ENCODE results near the gene TRPM1. TPM values are rescaled to one million over a fixed set of nuclear protein-coding genes. Genes with fewer than 3 reads are reported as not detected.

Gene TRPM1
- total RNA-seq, 6 experiments from 2014 or later = 0.03 to 0.18 (median 0.17) TPM; not detected in 3

- no peak for DNase-seq
- H3K4me3 Mint-ChIP-seq = peak overlapping the region; percentile 96
- H3K27me3 Mint-ChIP-seq (ENCODE audit: insufficient read depth) = no peaks in the 10 kb centered on the region; the same call in 1 of the 2 replicates
- TF ChIP-seq CTCF (IDR thresholded peaks at IDR 0.05) = no peak
- peaks cover 49% of the 10 kb centered on the region for H3K4me1 Mint-ChIP-seq (ENCODE audit: low read depth)
- no peaks in the 10 kb centered on the region for H3K9me3 Mint-ChIP-seq
- H3K27ac Mint-ChIP-seq = peak overlapping the region; percentile 93
- H3K36me3 Mint-ChIP-seq (ENCODE audit: low read depth) = peaks cover 28% of the 10 kb centered on the region
These were observed 111.5 kb downstream of the TRPM1 start for GRCh38 chr15:30990036-30990435.

GRCh38 chr15:30985081-30985531 is 116.4 kb downstream of the TRPM1 start:
- TF ChIP-seq CTCF (IDR thresholded peaks at IDR 0.05) = no peak
- H3K27me3 Mint-ChIP-seq (ENCODE audit: insufficient read depth) = no peaks in the 10 kb centered on the region
- peaks cover 57% of the 10 kb centered on the region for H3K4me1 Mint-ChIP-seq (ENCODE audit: low read depth)
- H3K36me3 Mint-ChIP-seq (ENCODE audit: low read depth) = peaks cover 48% of the 10 kb centered on the region
- no peaks in the 10 kb centered on the region for H3K9me3 Mint-ChIP-seq
- H3K4me3 Mint-ChIP-seq = peak overlapping the region; percentile 52
- DNase-seq = no peak
- peak overlapping the region; percentile 72 for H3K27ac Mint-ChIP-seq

- Mint-ChIP-seq H3K36me3 (ENCODE audit: low read depth) (peaks cover 48% of the 10 kb centered on the region), H3K4me1 (ENCODE audit: low read depth) (peaks cover 51% of the 10 kb centered on the region), H3K27me3 (ENCODE audit: insufficient read depth) (no peaks in the 10 kb centered on the region), H3K4me3 (peak overlapping the region; percentile 52; the same call in 1 of the 2 replicates), H3K27ac (peak overlapping the region; percentile 72; the same call in 1 of the 2 replicates), H3K9me3 (no peaks in the 10 kb centered on the region)
- DNase-seq = no peak
- TF ChIP-seq CTCF (IDR thresholded peaks at IDR 0.05) = no peak
These were observed 117.0 kb downstream of the TRPM1 start for GRCh38 chr15:30984542-30984941.

GRCh38 chr15:30984118-30984517 is 117.4 kb downstream of the TRPM1 start:
- Mint-ChIP-seq H3K9me3 (no peaks in the 10 kb centered on the region), H3K36me3 (ENCODE audit: low read depth) (peaks cover 51% of the 10 kb centered on the region), H3K4me3 (peak overlapping the region; percentile 52; the same call in 1 of the 2 replicates), H3K27me3 (ENCODE audit: insufficient read depth) (no peaks in the 10 kb centered on the region), H3K4me1 (ENCODE audit: low read depth) (peaks cover 51% of the 10 kb centered on the region), H3K27ac (peak overlapping the region; percentile 72; the same call in 1 of the 2 replicates)
- no peak for DNase-seq
- no peak for TF ChIP-seq CTCF (IDR thresholded peaks at IDR 0.05)

- no peak for DNase-seq
- no peak overlapping the region for H3K4me3 Mint-ChIP-seq
- H3K36me3 Mint-ChIP-seq (ENCODE audit: low read depth) = peaks cover 44% of the 10 kb centered on the region
- H3K4me1 Mint-ChIP-seq (ENCODE audit: low read depth) = peaks cover 20% of the 10 kb centered on the region
- TF ChIP-seq CTCF (IDR thresholded peaks at IDR 0.05) = no peak
- no peaks in the 10 kb centered on the region for H3K9me3 Mint-ChIP-seq
- no peaks in the 10 kb centered on the region; the same call in 1 of the 2 replicates for H3K27me3 Mint-ChIP-seq (ENCODE audit: insufficient read depth)
- H3K27ac Mint-ChIP-seq = no peak overlapping the region
These were observed 122.1 kb downstream of the TRPM1 start for GRCh38 chr15:30979457-30979856.

All from HFFc6 (cell line).